WTC11 (cell line): ENCODE measurements around the gene COL4A1. TPM values are rescaled to one million over a fixed set of nuclear protein-coding genes. Genes with fewer than 3 reads are reported as not detected.

ENCODE experiments used
- ATAC-seq: fragments of 200-7000 bp; cut with Tn5 transposase; 2 replicates; pipeline ENCODE4 v1.10.0; 2021; ENCODE audit warnings: mild to moderate bottlenecking, moderate library complexity
- CTCF ChIA-PET: fragments of 300-600 bp; sonication (Branson Sonifier 250); formaldehyde crosslinking; loops from one replicate; lab custom pipeline; 2021; ENCODE audit warnings: antibody characterized with exemption; lab: Charles Lee
- POLR2A ChIA-PET: fragments of 350-600 bp; sonication (Branson Sonifier 250); formaldehyde crosslinking; loops from one replicate; lab custom pipeline; 2021; ENCODE audit warnings: antibody characterized with exemption; lab: Charles Lee
- DNase-seq: peaks from one replicate; pipeline ENCODE4 v3.0.0; 2021; ENCODE audit warnings: low spot score
- H3K27ac Mint-ChIP-seq: 2 replicates; pipeline ENCODE4 v1.8.0; 2021; ENCODE audit warnings: mixed read lengths
- H3K27me3 Mint-ChIP-seq: 2 replicates; pipeline ENCODE4 v1.8.0; 2021; ENCODE audit warnings: low read depth, mild to moderate bottlenecking, moderate library complexity, mixed read lengths
- H3K36me3 Mint-ChIP-seq: 2 replicates; pipeline ENCODE4 v1.8.0; 2021; ENCODE audit warnings: mixed read lengths
- H3K4me1 Mint-ChIP-seq: 2 replicates; pipeline ENCODE4 v1.8.0; 2022; ENCODE audit warnings: mixed read lengths
- H3K4me3 Mint-ChIP-seq: 2 replicates; pipeline ENCODE4 v1.8.0; 2021; ENCODE audit warnings: mild to moderate bottlenecking, moderate library complexity, mixed read lengths
- H3K9me3 Mint-ChIP-seq: 2 replicates; pipeline ENCODE4 v1.8.0; 2021; ENCODE audit warnings: mixed read lengths
- HMGA2 ChIP-seq: fragments of 250-450 bp; sonication (Bioruptor Pico); IDR thresholded peaks from 2 replicates; pipeline ENCODE4 v1.4.0; 2021; ENCODE audit warnings: mild to moderate bottlenecking, moderate library complexity
- JAZF1 ChIP-seq: fragments of 250-450 bp; sonication (Bioruptor Pico); IDR thresholded peaks from 2 replicates; pipeline ENCODE4 v1.9.0; 2021; ENCODE audit warnings: moderate library complexity, mild to moderate bottlenecking, inconsistent platforms
- KAT7 ChIP-seq: sonication (generic); formaldehyde crosslinking; IDR thresholded peaks from 2 replicates; pipeline ENCODE4 v1.8.1; 2023; ENCODE audit warnings: missing genetic modification reagents, mild to moderate bottlenecking, borderline replicate concordance
- MLX ChIP-seq: sonication (generic); formaldehyde crosslinking; IDR thresholded peaks from 2 replicates; pipeline ENCODE4 v1.8.1; 2023; ENCODE audit warnings: mild to moderate bottlenecking, missing genetic modification reagents, moderate library complexity
- OVOL2 ChIP-seq: fragments of 250-450 bp; sonication (Bioruptor Pico); IDR thresholded peaks from 2 replicates; pipeline ENCODE4 v1.9.0; 2021; ENCODE audit warnings: mild to moderate bottlenecking, borderline replicate concordance
- SMAD3 ChIP-seq: sonication (generic); formaldehyde crosslinking; IDR thresholded peaks from 2 replicates; pipeline ENCODE4 v1.8.0; 2022; ENCODE audit warnings: missing genetic modification reagents, mild to moderate bottlenecking, borderline replicate concordance
- TEAD4 ChIP-seq: sonication (generic); formaldehyde crosslinking; IDR thresholded peaks from 2 replicates; pipeline ENCODE4 v1.8.0; 2022; ENCODE audit warnings: mild to moderate bottlenecking, missing genetic modification reagents
- ZNF219 ChIP-seq: sonication (generic); formaldehyde crosslinking; IDR thresholded peaks from 2 replicates; pipeline ENCODE4 v1.8.0; 2023; ENCODE audit warnings: missing genetic modification reagents, mild to moderate bottlenecking, borderline replicate concordance
- ZNF317 ChIP-seq: sonication (generic); formaldehyde crosslinking; IDR thresholded peaks from 2 replicates; pipeline ENCODE4 v1.8.1; 2023; ENCODE audit warnings: low read depth, mild to moderate bottlenecking, moderate library complexity, missing genetic modification reagents, borderline replicate concordance
- ZNF671 ChIP-seq: fragments of 250-450 bp; sonication (Bioruptor Pico); IDR thresholded peaks from 2 replicates; pipeline ENCODE4 v1.8.0; 2021; ENCODE audit warnings: mild to moderate bottlenecking
- ZSCAN18 ChIP-seq: fragments of 250-450 bp; sonication (Bioruptor Pico); IDR thresholded peaks from 2 replicates; pipeline ENCODE4 v2.1.2; 2022; ENCODE audit warnings: mild to moderate bottlenecking, moderate library complexity
- total RNA-seq: library from RNA; stranded (reverse); gene quantifications from 3 replicates; pipeline ENCODE4 v1.2.3, GENCODE V29; 2021
- TF ChIP-seq, protein P1 (sequence below): sonication (generic); formaldehyde crosslinking; IDR thresholded peaks from 2 replicates; pipeline ENCODE4 v1.8.0; 2022; ENCODE audit warnings: mild to moderate bottlenecking, missing genetic modification reagents
- TF ChIP-seq, protein P2 (sequence below): fragments of 200-600 bp; IDR thresholded peaks from 2 replicates; pipeline ENCODE4 v1.8.0; 2022; ENCODE audit warnings: antibody characterized with exemption
- TF ChIP-seq, protein P3 (sequence below): sonication (generic); formaldehyde crosslinking; IDR thresholded peaks from 2 replicates; pipeline ENCODE4 v1.8.0; 2022; ENCODE audit warnings: missing genetic modification reagents
- TF ChIP-seq, protein P4 (sequence below): sonication (generic); formaldehyde crosslinking; conservative IDR thresholded peaks from 2 replicates; pipeline ENCODE4 v1.8.1; 2023; ENCODE audit warnings: mild to moderate bottlenecking, low read depth, missing genetic modification reagents, moderate library complexity
- TF ChIP-seq, protein P5 (sequence below): sonication (generic); formaldehyde crosslinking; IDR thresholded peaks from 2 replicates; pipeline ENCODE4 v1.8.1; 2023; ENCODE audit warnings: mild to moderate bottlenecking, missing genetic modification reagents, borderline replicate concordance
- TF ChIP-seq, protein P6 (sequence below): sonication (generic); formaldehyde crosslinking; IDR thresholded peaks from 2 replicates; pipeline ENCODE4 v1.8.1; 2022; ENCODE audit warnings: low read depth, missing genetic modification reagents, borderline replicate concordance

The COL4A1 gene
- total RNA-seq, 1 experiment from 2014 or later, result 89.6 TPM

DNA sequence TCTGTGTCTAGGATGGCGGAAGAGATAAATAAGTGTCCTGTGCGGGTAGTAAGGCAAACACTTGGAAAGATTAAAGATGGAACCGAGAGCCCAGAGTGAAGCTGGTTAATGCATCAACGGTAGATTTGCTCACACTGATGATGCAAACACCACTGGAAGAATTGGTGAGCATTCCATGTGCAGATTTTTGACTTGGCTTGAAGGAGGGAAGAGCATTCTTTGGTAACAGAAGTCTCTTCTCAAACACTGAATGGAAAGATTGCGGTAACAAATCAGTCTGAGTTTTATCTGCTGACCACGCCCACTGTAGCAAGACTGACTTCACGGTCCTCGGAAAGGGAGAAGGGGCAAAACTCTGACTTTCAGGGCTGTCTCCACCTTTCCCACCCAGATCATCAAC lies 112.5 kb downstream of the COL4A1 start:
- ChIA-PET CTCF (no interaction called here), POLR2A (no interaction called here)
- peaks cover 4% of the 10 kb centered on the region for H3K36me3 Mint-ChIP-seq
- H3K4me3 Mint-ChIP-seq, result no peak overlapping the region
- H3K27ac Mint-ChIP-seq, result no peak overlapping the region
- no peaks in the 10 kb centered on the region for H3K9me3 Mint-ChIP-seq
- peaks cover 8% of the 10 kb centered on the region for H3K4me1 Mint-ChIP-seq
- H3K27me3 Mint-ChIP-seq, result no peaks in the 10 kb centered on the region
- ATAC-seq (no peak), DNase-seq (no peak)
- TF ChIP-seq, protein P1, sequence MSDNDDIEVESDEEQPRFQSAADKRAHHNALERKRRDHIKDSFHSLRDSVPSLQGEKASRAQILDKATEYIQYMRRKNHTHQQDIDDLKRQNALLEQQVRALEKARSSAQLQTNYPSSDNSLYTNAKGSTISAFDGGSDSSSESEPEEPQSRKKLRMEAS (CRISPR knock-in tag), result no peak
- TF ChIP-seq, protein P2, sequence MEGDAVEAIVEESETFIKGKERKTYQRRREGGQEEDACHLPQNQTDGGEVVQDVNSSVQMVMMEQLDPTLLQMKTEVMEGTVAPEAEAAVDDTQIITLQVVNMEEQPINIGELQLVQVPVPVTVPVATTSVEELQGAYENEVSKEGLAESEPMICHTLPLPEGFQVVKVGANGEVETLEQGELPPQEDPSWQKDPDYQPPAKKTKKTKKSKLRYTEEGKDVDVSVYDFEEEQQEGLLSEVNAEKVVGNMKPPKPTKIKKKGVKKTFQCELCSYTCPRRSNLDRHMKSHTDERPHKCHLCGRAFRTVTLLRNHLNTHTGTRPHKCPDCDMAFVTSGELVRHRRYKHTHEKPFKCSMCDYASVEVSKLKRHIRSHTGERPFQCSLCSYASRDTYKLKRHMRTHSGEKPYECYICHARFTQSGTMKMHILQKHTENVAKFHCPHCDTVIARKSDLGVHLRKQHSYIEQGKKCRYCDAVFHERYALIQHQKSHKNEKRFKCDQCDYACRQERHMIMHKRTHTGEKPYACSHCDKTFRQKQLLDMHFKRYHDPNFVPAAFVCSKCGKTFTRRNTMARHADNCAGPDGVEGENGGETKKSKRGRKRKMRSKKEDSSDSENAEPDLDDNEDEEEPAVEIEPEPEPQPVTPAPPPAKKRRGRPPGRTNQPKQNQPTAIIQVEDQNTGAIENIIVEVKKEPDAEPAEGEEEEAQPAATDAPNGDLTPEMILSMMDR, result no peak
- TF ChIP-seq ZNF317 (no peak), ZSCAN18 (CRISPR knock-in tag) (no peak), JAZF1 (CRISPR knock-in tag) (no peak), HMGA2 (CRISPR knock-in tag) (no peak), ZNF219 (CRISPR knock-in tag) (no peak), SMAD3 (CRISPR knock-in tag) (no peak), ZNF671 (CRISPR knock-in tag) (no peak), TEAD4 (no peak), KAT7 (CRISPR knock-in tag) (no peak), MLX (no peak), OVOL2 (CRISPR knock-in tag) (no peak)
- TF ChIP-seq, protein P3, sequence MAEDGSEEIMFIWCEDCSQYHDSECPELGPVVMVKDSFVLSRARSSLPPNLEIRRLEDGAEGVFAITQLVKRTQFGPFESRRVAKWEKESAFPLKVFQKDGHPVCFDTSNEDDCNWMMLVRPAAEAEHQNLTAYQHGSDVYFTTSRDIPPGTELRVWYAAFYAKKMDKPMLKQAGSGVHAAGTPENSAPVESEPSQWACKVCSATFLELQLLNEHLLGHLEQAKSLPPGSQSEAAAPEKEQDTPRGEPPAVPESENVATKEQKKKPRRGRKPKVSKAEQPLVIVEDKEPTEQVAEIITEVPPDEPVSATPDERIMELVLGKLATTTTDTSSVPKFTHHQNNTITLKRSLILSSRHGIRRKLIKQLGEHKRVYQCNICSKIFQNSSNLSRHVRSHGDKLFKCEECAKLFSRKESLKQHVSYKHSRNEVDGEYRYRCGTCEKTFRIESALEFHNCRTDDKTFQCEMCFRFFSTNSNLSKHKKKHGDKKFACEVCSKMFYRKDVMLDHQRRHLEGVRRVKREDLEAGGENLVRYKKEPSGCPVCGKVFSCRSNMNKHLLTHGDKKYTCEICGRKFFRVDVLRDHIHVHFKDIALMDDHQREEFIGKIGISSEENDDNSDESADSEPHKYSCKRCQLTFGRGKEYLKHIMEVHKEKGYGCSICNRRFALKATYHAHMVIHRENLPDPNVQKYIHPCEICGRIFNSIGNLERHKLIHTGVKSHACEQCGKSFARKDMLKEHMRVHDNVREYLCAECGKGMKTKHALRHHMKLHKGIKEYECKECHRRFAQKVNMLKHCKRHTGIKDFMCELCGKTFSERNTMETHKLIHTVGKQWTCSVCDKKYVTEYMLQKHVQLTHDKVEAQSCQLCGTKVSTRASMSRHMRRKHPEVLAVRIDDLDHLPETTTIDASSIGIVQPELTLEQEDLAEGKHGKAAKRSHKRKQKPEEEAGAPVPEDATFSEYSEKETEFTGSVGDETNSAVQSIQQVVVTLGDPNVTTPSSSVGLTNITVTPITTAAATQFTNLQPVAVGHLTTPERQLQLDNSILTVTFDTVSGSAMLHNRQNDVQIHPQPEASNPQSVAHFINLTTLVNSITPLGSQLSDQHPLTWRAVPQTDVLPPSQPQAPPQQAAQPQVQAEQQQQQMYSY (CRISPR knock-in tag), result no peak
- TF ChIP-seq, protein P4, sequence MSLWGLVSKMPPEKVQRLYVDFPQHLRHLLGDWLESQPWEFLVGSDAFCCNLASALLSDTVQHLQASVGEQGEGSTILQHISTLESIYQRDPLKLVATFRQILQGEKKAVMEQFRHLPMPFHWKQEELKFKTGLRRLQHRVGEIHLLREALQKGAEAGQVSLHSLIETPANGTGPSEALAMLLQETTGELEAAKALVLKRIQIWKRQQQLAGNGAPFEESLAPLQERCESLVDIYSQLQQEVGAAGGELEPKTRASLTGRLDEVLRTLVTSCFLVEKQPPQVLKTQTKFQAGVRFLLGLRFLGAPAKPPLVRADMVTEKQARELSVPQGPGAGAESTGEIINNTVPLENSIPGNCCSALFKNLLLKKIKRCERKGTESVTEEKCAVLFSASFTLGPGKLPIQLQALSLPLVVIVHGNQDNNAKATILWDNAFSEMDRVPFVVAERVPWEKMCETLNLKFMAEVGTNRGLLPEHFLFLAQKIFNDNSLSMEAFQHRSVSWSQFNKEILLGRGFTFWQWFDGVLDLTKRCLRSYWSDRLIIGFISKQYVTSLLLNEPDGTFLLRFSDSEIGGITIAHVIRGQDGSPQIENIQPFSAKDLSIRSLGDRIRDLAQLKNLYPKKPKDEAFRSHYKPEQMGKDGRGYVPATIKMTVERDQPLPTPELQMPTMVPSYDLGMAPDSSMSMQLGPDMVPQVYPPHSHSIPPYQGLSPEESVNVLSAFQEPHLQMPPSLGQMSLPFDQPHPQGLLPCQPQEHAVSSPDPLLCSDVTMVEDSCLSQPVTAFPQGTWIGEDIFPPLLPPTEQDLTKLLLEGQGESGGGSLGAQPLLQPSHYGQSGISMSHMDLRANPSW (CRISPR knock-in tag), result no peak
- TF ChIP-seq, protein P5, sequence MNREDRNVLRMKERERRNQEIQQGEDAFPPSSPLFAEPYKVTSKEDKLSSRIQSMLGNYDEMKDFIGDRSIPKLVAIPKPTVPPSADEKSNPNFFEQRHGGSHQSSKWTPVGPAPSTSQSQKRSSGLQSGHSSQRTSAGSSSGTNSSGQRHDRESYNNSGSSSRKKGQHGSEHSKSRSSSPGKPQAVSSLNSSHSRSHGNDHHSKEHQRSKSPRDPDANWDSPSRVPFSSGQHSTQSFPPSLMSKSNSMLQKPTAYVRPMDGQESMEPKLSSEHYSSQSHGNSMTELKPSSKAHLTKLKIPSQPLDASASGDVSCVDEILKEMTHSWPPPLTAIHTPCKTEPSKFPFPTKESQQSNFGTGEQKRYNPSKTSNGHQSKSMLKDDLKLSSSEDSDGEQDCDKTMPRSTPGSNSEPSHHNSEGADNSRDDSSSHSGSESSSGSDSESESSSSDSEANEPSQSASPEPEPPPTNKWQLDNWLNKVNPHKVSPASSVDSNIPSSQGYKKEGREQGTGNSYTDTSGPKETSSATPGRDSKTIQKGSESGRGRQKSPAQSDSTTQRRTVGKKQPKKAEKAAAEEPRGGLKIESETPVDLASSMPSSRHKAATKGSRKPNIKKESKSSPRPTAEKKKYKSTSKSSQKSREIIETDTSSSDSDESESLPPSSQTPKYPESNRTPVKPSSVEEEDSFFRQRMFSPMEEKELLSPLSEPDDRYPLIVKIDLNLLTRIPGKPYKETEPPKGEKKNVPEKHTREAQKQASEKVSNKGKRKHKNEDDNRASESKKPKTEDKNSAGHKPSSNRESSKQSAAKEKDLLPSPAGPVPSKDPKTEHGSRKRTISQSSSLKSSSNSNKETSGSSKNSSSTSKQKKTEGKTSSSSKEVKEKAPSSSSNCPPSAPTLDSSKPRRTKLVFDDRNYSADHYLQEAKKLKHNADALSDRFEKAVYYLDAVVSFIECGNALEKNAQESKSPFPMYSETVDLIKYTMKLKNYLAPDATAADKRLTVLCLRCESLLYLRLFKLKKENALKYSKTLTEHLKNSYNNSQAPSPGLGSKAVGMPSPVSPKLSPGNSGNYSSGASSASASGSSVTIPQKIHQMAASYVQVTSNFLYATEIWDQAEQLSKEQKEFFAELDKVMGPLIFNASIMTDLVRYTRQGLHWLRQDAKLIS (CRISPR knock-in tag), result no peak
- TF ChIP-seq, protein P6, sequence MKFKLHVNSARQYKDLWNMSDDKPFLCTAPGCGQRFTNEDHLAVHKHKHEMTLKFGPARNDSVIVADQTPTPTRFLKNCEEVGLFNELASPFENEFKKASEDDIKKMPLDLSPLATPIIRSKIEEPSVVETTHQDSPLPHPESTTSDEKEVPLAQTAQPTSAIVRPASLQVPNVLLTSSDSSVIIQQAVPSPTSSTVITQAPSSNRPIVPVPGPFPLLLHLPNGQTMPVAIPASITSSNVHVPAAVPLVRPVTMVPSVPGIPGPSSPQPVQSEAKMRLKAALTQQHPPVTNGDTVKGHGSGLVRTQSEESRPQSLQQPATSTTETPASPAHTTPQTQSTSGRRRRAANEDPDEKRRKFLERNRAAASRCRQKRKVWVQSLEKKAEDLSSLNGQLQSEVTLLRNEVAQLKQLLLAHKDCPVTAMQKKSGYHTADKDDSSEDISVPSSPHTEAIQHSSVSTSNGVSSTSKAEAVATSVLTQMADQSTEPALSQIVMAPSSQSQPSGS, result no peak
